NCI-H2029 treated with DMSO at 0.1 percent for 48 hours (cell line): ENCODE data around the gene ERBB4.

Source experiments
- DNase-seq: peaks from one replicate; lab custom pipeline; 2025; lab: John Stamatoyannopoulos, UW

ERBB4 gene

GRCh38 chr2:212538305-212539071 lies at the start of gene ERBB4:
ERBB4 (minus strand) TSS chr2:212538802; CDS start chr2:212538530, 272 bp downstream.
- DNase-seq, result no peak

DNA sequence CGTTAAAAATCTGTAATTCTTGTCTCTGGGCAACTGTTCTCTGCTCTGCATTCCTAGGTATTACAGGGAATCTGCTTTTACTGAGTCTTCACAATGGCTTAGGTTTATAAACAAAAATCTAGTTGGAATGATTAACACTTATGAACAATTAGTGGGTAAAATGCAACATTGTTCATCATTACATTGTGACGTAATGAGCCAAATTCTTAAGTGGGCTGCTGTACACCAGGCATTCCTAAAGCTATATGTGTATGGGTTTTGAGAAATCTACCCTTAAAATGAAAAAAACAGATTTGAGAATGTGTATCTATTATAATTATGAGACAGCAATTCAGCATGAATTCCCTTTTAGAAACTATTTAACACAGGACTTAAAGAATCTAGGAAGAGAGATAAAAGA lies 41.5 kb upstream of the ERBB4 start:
- no peak for DNase-seq

DNA sequence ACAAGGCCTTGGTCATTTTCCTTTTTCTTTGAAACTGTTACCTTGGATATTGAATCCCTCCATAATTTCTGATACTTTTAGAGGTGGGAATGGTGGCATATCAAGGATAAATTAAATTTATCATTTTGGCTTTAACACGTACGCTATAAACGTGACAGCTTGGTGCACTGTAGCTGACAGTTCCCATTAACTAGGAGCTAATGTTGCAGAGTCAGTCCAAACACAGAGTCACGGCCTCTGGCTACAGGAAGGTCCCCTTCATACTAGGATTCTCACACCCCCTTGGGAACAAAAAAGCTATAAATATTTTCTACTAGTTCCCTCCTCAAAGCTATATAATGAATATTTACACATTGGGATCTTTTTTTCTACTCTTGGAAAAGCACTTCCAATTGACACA lies 17.7 kb upstream of the ERBB4 start:
- DNase-seq, result no peak

DNA sequence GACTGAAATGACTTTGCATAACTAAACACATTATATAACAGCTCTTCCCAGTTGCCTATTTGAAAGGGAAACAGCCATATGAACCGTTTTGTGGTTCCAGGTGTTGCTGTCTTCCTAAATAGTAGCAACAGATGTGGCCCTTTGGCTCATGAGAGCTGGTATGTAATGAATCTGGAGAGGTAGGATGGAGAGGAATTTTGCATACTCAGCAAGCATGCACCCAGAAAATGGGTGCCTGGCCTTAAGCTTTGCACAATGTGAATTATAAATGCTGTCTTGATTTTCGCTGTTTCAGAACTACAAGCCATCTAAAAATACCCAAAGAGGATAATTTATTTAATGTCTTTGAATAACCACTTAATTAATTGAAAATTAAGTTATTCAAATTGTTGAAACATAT lies 15.6 kb upstream of the ERBB4 start:
- DNase-seq, result no peak

- DNase-seq, result peak; percentile 48
These were observed 11.3 kb upstream of the ERBB4 start for GRCh38 chr2:212549941-212550340.

DNA sequence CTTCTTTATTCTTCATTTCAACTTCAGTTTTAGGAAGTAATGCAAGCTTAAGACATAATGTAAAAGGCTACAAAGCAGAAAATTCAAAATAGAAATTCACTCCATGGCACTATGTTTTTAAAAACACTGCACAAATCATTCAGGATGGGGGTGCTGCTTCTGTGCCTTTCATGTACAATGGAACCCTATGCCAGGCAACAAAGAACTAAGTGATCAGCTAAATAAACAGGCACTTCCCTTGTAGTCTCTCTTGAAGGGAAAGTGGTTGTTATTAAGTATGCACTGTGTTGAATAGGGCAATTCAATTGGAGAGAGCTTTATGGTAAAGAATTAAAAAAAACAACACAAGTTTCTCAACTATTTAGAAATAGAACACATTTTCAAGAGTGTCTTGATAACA lies 10.9 kb upstream of the ERBB4 start:
- peak; percentile 33 for DNase-seq

DNA sequence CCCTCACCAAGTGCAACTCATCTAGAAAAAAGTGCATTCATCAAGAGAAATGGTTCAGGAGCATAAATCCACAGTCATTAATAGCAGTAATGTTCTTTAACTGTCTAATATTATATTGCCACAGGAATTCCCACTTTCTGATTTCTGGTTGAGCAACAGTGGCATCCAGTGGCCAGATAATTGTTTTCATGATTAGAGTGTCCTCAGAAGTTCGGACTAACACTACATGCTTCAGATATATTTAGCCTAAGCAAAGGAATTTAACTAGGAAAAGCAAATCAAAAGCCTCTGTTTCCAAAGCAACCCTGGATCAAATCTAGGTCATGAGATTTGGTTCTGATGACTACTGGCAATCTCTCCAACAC lies 9.8 kb upstream of the ERBB4 start:
- DNase-seq, result peak; percentile 27

- no peak for DNase-seq
These were observed 9.3 kb upstream of the ERBB4 start for GRCh38 chr2:212547716-212548454.

GRCh38 chr2:212546669-212547068 lies 8.1 kb upstream of the ERBB4 start:
- DNase-seq, result no peak

DNA sequence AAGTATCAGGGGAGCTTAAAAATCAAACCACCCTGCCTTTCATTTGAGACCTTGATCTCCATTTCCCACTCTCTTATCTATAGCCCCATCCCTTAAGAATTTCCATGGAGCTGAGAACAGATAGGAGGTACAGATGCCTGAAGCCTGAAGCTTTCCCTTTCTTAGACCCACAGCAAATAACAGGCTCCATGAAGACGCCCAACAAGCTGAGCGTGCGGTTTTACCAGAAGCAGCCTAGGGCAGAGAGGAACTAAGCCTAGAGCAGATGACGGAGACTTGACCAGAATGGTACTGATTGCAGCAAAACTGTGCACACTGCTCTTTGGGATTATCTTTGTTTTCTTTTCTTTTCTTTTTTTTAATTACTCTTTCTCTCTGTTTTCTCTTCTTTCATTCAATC lies 1.7 kb upstream of the ERBB4 start:
- no peak for DNase-seq

GRCh38 chr2:212539072-212539880 lies 674 bp upstream of the ERBB4 start:
- no peak for DNase-seq

DNA sequence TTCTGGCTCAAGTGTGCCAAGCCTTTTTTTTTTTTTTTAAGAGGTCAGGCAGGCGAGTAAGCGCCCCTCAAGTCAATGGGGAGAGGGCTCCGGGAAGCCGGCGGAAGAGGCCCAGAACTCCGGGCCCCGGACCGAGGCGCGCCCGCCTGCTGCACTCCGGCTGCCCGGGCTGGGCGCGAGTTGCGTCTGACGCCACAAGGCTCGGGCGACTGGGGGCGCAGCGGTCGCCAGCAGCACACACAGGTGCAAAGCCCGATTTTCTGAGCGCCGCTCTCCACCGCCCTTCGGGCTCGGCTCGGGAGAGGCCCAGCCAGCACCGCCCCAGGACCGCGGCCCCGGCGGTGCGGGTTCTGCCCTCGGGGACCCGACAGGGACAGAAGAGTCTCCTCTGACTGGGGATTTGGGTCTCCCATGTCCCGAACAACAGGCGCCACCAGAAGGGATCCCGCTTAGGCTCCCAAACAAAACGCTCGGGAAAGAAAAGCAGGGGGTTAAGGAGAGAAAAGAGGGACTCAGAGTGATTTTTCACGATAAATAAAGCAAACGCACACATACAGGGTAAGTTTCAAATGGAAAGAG lies 787 bp downstream of the ERBB4 start:
- no peak for DNase-seq

DNA sequence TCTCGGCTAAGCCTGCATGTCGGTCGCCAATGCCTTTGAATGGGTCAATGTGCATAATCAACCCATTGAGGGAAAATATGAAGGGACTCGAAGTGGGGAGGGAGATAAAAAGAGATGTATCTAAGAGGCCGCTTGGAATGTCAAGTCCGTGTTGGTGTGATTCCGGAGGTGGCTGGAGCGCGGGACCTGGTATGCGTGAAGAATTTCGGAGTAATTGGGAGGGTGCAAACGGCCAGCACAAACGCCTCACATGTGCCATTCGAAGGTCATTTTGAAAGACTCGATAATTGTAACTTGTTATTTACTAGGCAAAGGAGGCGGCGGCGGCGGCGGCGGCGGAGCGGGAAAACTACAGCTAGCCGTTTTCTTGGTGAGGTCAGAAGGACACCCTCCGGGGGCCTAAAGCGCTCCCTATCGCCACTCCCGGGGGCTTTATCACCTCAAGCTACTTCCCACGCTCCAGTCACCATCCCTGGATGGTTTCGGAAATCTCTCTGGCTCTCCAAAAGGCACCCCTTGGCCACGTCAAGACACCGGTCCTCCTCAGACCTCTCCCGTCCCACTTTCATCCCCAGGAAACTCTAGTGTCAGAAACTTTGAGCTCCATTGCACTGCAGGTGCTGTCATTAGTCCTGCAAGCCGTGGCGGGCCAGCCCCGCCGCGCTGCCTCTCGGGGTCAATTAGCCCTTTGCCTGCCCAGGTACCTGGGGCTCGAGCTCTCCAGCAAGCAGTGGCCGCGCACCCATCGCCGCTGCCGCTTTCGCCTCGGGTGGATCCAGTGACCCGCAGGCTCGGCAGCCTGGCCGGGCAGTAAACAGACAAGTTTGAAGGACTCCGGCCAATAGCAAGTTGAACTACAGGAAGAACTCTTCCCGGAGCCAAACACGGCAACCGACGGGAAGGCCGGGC lies 1.5 kb downstream of the ERBB4 start:
- peak; percentile 21 for DNase-seq

DNA sequence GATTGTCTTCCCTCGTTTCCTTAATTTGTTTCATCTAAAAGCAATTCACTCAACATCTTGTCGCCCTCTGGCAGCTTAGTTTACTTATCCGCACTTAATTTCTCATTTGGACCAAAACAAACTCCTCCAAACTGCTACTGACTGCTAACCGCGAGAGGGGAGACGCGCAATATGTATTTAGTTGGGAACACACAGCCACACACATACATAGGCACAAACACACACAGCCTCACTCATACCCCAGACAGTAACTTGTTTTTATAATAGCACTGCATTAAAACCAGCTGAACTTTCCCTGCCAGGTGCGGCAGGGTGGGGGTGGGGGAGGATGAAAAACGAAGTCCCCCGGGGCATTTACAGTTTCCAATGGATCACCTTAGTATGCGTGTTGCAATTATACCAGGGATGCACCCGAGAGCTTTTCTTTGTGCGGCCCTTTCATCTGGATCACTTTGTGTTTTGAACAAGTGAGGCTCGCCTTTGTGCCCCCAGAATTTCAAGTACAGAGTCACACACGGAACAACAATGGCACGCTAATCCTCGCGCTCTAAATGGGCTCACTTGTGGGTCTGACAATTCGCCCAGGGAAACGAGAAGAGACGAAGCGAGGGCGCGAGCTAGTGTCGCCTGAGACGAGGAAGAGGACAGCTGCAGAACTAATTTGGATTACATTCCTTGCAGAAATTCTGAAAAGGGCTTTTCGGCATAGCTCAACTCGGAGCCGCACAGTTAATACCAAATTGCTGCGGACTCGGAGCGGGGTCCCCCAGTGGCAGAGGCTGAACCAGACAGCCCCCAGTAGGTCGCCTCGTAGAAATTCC lies 2.4 kb downstream of the ERBB4 start:
- no peak for DNase-seq

DNA sequence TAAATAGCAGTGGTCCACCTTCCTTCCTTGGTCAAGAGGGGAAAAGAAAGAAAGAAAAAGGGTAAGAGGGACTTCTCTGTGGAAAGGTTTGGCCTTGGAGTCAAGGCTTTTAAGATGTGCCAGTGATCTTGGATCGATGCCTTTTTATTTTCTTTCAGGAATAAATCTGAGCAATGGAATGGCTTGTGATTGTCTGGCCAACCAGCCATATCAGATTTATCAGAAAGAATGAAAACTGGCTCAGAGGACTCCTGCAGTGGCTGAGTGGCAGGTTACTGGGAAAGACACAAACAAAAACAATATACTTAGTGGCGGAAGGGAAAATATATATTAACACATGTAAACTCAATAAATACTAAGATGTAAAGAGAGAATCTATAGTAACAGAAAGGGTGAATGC lies 4.3 kb downstream of the ERBB4 start:
- no peak for DNase-seq

- DNase-seq, result no peak
These were observed 6.0 kb downstream of the ERBB4 start for GRCh38 chr2:212532585-212532984.

- no peak for DNase-seq
These were observed 6.5 kb downstream of the ERBB4 start for GRCh38 chr2:212532087-212532486.

DNA sequence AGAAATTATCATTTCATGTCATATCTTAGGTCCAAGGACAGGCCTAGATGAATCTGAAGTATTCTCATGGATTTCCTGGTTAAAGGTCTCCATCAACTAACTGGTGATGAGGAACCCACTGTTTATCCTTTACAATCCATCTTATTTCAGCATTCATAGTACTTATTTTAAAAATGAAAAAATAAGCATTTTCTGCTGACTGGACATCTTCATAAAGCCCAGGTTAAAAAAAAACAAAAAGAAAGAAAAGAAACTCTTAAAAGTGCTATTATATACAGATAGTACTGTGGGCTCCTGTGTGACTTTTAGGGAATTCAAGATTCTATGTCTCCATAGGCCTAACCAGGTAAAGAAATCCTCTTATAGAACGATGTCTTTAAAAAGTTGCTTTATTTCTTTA lies 7.1 kb downstream of the ERBB4 start:
- DNase-seq, result no peak

- DNase-seq, result no peak
These were observed 7.6 kb downstream of the ERBB4 start for GRCh38 chr2:212530991-212531390.

DNA sequence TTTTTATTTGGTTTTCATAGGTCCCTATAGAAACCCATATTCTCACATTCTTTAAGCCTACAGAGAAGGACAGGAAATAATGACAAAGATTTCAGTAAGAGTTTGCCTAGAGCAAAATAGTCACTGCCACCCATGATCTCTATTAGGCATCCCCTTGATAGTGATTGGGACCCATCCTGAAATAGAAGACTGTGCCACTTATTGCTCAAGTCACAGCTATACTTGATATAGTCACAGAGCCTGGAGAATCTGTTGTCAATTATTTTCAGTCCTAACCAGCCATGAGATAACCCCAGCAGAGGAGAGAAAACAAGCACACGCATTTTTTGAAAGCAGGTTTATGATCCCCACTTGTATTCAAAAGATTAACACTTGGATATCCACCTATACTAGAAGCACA lies 8.2 kb downstream of the ERBB4 start:
- no peak for DNase-seq
